ENCODE measurements around the gene AGBL3.

Gene AGBL3

DNA sequence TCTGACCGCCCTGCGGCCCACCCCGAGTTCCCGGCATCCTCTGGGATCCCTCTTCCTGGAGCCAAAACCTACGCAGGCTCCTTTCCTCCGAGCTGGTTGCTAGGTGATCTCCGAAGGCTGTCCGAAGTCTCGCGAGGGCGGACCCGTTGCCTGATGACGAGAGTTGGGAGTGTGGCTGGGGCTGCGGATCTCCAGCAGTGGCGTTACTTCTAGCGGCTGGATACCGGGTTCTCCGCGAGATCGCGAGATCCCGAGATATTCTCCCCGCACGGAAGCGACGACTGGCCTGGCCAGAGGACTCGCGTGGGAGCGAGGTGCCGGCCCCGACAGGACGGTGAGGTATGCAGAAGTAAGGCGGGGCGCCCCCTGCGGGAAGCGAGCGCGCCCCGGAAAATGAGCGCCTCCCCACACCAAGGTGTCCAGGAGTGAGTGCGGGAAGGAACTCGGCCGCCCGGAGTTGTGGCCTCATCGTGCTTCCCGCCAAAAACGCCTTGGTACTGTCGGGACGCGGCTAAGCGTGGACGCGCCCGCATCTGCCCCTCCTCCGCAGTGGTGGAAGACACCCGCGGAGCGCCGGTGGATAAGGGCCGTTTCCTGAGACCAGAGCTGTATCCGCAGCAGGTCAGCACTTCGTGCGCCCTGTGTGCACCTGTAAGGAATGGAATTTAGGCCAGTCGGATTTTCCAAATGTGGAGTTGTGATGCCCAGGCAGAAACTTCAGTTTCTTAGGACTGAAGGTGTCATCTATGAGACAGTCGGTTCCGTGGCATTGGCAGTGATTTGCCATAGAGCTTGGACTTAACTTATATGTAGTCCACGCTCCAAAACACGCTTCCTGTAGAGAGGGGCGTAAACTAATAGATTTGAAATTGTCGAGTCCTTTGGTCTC lies at the start of gene AGBL3:
Gene AGBL3, plus strand, starts transcription at position 146 of the 889 bp plus-strand sequence. CDS start 1,426 bp downstream, outside the sequence.
- DNase-seq (ENCODE audit: low read depth in 2 of 2), result peak; percentile 81 to 84

DNA sequence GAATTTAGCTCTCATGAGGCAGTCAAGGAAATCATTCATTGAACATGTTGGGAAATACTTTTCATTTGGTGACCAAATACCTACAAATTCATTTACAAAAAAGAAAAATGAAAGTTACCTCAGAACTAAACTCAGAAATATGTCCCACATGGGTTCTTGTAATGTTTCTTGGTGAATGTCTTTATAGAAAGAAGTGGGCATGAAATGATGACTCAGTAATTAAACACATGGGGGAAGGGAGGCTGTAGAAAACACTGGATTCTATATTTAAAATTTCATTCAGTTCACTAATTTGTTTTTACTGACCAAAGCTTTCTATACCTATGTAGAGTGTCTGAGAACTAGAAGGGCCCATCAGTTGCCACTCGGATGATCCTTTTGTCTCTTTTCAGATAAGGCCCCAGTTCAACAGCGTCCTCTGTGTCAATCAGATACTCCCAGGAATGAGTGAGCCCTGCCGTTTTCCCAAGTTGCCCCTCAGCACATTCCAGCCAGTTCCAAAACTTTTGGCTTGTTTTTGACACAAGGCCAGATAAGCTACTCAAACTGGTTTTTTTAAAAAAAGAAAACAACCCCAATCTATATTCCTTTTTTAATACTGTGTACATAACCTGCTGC lies 49.3 kb upstream of the AGBL3 start:
- no peak for DNase-seq (ENCODE audit: low read depth in 2 of 2)

DNA sequence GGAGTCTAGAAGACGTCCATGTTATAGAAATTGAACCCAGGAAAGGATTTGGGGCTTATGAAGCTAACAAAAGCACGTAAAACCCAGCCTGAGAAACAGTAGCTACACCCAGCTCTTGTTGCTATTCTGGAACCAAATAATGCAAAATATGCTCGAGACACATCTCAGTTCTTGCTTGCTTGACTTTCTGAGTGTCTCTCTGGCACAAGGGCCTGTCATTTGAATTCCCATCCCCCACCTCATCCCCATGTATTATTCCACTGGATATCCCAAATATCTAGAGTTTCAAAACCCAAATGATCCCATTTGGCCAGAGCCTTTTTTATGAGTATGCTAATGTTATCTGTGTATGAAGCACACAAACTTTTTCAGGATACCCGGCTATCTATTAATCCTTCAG lies 48.2 kb upstream of the AGBL3 start:
- no peak for DNase-seq (ENCODE audit: low read depth in 2 of 2)

DNA sequence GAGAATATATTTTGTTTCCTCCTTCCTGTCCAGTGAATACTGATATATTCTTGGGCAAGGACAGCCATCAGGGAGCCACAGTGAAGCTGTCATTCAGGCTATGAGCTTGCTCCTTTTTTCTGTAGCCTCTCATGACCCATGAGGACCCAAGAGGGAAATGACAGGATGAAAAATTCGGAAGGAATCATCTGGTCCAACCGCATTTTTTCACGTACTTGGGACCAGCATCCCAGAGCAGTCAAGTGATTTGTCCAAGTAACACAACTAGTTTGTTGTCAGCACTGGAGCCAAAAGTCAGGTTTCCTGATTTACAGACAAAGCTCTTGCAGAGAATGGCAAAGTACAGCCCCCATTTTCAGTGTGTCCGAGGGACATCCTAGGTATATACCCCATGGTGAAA lies 47.2 kb upstream of the AGBL3 start:
- no peak for DNase-seq (ENCODE audit: low read depth in 2 of 2)

DNA sequence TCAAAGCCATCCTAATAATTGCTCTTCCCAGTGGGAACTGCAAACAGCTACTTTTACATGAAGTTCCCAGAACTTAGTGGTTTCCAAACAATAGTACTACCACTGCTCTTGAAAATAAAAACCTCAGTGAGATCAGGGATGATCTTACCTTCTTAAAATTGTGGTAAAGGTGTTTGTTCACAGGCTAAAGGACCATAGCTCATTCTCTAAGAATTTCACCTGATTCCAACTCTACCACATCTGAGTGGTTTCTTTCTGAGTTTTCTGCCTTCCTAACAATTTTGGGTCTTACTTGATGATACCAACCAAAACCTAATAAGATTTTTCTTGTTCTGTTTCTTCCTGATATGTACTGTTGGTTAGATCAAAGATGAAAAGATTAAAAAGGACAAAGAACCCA lies 45.6 kb upstream of the AGBL3 start:
- DNase-seq (ENCODE audit: low read depth in 2 of 2), result no peak

DNA sequence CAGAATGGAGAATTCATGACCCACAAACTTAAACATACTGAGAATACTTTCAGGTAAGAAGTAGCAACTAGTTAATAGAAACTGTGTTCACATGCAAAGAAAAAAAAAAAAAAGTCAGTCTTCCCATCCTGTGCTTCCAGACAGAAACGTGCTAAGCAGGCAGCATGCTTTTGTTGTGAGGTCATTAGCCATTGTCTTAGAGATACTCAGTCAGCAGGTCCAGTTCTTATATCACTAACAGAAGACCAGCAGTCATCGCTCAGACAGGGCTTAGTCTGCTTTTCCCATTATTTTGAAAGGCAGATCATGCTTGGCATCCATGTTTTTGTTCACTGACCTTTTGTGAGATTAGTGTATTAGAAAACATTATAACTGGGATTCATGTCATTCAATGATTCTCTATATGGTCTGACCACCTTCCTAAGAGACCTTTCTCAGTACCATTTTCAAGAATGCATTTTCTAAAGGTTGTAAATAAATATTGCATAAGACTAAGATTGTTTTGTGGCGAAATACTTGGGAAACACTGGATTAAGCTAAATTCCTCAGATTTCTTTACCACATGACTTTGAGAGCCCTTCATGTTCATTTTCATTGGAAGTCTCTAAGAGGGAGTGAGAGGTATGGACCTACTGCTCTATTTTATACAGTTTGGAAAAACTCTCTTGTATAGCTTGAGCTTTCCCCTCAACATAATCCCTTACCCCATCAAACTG lies 45.0 kb upstream of the AGBL3 start:
- DNase-seq (ENCODE audit: low read depth in 2 of 2), result no peak

DNA sequence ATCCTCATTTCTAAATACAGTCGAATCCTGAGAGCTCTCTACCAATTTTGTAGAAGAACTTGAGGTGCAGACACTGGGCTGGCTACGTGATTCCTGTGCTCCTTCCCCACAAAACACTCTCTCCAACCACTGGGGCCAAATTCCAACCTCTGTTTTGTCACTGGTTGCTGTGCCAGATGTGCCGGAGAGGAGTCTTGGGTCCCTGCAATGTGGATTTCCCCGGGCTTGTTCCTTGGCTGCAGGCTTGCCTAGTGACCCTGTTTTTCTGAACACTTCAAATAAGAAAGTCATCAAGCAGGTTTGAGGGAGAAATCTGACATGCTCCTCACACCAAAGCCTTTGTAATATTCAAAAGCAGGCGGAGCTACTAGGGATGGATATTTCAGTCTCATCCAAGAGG lies 44.4 kb upstream of the AGBL3 start:
- DNase-seq (ENCODE audit: low read depth in 2 of 2), result no peak

DNA sequence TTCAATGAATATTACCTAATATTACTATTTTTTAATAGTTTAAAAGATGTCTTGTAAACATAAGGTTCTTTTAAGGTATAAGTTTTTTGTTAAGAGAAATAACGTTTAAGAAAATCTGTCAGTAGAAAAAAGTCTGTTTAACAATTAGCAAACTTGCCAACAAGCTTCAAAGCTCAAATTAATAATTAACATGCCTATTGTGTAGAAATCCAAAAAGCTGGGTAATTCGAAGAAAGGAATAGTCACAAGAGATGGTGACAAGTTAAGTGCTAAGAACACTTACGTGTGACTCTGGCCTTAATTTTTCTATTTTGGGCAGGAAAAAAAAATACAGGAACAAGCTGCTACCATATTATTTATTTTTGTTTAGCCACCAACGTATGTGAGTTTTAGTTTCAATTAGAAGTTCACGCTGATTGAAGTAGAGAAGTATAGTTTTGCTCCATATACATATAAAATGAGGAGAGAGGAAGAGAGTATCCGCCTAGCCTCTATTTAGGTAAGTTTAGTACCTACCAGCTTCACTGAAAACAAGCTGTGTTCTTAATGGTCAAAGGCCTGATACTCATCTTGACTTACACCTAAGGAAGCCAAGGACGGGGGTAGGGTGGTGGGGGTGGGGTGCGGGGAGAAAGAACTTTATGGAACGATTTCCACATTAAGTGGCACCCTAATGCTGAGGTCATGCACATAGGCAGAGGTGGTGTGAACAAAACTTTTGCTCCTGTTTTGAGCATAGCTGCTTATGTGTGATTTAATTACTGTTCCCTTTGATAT lies 43.4 kb upstream of the AGBL3 start:
- no peak for DNase-seq (ENCODE audit: low read depth in 2 of 2)

DNA sequence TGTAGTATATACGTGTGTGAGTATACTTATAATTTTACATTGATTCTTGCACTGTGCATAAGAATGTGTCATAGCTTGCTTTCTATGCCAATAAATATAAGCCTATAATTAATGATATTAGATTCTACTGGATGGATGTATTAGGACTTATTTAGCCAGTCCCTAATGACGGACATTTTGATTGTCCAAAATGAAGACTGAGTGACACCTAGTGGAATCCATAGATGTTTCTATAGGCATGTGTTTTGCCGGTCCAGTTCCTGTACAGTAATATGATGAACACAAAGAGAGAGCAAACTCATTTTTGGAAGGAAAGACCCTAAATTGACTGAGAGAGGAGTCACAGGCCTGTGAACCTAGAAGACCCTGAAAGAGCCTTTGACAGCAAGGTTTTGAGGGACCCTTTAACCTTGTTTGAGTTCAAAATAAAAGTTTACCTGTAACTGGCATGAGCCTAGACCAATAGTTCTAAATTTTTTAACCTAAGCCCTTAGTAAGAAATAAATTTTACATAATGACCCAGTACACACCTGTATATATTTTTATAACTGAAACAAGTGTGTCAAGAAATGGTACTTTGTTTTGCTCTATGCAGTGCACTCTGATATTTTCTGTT lies 42.4 kb upstream of the AGBL3 start:
- no peak for DNase-seq (ENCODE audit: low read depth in 2 of 2)

DNA sequence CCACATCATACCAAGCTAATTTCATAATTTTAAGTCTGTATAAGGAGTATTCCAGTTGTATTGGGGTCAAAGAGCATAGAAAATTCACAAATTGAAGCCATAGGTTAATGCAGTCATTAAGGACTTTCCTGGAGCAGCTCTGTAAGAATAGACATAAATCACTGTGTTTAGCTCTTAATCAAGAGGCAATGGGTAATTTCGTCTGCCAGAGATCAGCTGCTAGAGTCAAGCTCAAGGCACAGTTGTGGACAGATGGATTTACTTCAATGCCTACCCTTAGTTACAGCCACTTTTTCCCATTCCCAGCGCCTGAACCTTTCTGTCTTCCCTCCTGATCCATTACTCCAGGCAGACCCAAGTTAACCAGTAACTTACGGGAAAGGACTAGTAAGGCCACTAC lies 40.6 kb upstream of the AGBL3 start:
- DNase-seq (ENCODE audit: low read depth in 2 of 2), result no peak

DNA sequence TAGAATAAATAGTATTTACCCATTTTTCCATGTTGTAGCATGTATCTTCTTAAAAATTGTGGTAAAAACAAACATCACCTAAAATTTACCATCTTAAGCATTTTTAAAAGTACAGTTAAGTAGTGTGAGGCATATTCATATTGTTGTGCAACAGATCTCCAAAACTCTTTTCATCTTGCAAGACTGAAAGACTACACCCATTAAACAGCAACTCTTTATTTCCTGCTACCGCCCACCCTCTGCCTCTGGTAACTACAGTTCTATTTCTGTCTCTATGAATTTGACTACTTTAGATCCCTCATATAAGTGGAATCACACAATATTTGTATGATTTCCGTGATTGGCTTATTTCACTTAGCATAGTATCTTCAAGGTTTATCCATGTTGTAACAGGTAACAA lies 40.0 kb upstream of the AGBL3 start:
- no peak for DNase-seq (ENCODE audit: low read depth in 2 of 2)

DNA sequence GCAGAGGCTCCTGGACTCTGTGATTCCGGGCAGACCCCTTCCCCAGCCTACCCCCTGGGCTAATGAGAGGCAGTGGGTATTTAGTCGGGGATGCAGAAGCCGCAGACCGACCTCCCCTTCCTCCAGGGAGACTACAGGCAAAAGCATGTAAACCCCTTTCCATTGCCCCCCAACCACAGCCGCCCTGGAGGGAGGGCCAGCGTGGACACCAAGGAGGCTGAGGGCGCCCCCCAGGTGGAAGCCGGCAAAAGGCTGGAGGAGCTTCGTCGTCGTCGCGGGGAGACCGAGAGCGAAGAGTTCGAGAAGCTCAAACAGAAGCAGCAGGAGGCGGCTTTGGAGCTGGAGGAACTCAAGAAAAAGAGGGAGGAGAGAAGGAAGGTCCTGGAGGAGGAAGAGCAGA lies 39.0 kb upstream of the AGBL3 start:
- no peak for DNase-seq (ENCODE audit: low read depth in 2 of 2)

DNA sequence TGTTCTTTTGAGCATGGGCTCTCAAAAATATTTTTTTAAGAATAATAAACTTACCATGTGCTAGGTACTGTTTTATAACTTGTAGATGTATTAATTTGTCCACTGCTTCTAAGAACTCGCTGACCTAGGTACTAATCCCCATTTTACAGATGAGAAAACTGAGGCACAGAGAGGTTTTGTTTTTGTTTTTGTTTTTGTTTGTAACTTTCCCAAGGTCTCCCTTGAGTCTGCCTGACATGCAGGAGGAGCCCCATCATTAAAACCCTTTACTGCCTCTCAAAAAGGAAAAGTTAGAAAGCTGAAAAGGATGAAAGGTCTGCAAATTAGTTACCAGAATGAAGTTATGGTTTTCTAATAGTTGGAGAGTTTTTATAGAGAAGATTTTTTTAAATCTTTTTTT lies 38.5 kb upstream of the AGBL3 start:
- no peak for DNase-seq (ENCODE audit: low read depth in 2 of 2)

DNA sequence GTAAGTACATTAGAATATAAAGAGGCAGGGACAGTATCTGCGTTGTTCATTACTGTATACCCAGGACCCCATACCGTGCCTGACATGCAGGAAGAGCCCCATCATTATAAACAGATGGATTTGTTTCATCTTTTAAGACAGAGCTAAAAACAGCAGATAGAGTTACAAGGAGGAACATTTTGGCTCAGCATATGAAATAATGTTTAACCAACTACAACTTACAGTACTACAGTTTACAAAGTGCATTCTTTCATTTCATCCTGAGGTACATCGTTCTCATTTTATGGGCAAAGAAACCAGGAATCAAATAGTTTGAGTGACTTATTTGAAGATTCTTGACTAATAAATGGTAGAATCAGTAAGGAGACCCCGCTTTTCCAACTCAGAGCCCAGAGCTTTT lies 38.1 kb upstream of the AGBL3 start:
- no peak for DNase-seq (ENCODE audit: low read depth in 2 of 2)

DNA sequence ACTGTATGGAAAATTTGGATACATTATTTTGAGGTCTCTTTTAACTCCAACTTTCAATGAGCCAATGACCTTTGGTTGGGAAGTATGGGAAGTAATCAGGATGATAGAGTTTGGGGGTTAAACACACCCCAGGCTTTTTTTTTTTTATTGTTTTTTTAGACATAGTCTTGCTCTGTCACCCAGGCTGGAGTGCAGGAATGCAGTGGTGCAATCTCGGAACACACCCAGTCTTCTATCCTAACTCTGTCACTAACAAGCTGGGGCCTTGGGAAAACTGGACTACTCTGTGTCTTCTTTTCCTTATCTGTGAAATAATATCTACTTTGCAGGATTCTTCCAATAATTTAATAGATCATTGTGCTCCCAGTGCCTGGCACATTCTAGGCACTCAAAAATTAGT lies 37.6 kb upstream of the AGBL3 start:
- no peak for DNase-seq (ENCODE audit: low read depth in 2 of 2)

DNA sequence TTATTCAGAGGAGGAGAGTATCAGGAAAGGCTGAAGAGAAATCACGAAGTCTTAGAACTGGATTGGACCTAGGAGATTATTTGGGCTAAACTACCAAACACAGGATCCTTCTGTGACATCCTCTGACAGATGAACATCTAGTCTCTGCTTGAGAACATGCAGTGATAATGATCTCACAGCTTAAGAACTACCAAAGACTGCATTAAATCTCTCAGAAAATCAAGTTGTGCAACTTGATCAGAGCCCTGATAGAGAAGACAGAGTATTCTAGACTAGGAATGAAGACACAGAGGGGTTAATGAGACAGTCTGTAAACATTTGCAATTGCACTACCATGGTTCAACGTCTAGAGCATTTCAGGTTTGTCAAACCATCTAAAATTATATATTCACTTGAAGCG lies 37.1 kb upstream of the AGBL3 start:
- DNase-seq (ENCODE audit: low read depth in 2 of 2), result no peak

DNA sequence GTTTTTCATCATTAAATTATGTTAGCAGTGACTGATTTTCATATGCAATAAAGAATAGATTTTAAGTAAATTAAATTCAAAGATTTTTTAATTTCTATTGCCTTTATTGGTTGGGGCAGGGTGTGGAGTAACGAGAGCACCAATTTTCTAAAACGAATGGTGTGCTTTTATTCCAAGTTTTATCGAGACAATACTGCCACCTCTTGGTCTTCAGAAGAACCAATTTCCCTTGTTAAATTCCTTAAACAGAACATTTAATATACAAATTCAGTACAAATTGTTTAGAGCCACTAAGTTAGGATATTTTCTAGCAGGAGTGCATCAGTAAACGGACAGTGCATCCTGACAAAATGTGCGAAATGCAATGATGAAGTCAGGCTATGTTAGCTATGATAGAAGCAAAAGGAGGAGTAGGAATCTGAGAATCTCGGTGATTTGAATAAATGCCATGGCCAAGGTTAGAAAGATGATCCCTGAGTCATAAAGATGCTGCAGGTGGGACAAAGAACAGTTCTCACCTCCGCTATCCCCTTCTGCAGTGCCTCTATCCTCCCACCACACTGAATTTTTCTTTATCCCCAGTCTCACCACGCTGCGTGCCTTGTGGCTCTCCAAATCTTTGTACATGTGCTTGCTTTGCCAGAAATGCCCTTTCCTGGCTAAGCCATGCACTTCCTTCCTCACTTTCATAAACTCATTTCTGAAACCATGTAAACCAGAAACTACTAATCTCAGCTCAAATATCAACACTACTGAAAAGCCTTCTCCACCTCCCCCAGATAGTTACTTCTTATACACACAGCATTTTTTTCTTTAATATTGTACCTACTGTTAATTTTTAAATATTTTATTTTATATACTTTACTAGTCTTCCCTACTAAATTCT lies 31.9 kb upstream of the AGBL3 start:
- no peak for DNase-seq (ENCODE audit: low read depth in 2 of 2)

DNA sequence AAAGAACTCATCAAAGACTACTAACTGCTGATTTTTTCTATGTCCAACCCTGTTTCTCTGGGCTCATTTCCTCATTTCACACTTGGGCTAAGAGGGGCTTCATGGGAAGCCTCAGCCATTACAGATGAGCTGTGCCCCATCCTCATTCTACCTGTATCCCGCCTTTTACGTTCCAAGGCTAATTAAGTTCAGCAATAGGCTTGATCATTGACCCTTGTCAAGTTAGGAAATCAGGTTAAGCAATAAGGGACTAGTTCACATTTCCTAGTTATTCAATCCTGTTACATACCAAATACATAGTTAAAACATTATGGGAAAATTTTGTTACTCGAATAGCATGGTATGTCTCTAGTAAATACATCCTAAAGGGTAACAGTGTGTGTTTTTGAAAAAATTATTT lies 29.3 kb upstream of the AGBL3 start:
- DNase-seq (ENCODE audit: low read depth in 2 of 2), result no peak

DNA sequence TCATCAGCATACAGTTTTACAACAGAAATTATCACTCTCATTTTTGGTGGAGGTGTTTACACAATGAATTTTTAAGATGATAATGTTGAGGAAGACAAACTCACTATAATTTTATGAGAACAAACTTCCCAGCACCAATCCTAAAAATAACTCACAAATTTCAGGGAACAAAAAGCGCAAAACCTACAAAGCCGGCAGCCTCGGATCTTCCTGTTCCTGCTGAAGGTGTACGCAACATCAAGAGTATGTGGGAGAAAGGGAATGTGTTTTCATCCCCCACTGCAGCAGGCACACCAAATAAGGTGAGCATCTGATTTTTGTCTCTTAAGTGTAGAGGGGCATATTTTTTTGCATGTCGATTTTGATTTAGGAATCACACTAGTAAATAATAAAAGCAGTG lies 26.5 kb upstream of the AGBL3 start:
- DNase-seq (ENCODE audit: low read depth in 2 of 2), result no peak

DNA sequence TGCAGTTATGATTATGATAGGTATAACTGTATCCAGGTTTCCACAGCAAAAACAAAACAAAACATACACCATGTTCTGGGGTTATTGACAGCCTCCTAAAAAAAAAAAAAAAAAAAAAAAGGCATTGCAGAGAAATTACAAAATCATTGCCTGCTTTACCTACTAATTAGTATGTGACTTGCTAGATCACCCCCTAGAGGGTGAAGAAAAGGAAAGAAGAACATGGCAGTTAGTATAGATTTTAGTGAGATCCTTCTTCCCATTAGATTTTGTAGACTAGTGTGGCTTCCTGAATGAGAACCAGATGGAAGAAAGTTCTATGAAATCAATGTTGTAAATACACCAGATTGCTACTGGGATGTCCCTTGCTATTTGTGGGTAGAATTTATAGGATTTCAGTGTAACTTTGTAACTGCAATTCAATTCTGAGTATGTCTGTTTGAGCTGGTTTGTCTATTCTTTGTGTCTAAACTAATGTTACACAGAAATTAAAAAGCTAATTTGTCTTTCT lies 24.0 kb upstream of the AGBL3 start:
- DNase-seq (ENCODE audit: low read depth in 2 of 2), result no peak
